Esophagus squamous epithelium (tissue), 5 donors: ENCODE data around the gene GABRA5. TPM values are rescaled to one million over a fixed set of nuclear protein-coding genes. Genes with fewer than 3 reads are reported as not detected.
A peak's percentile ranks its signal among the peaks of the same experiment; 100 is the strongest.

Source experiments
- DNase-seq: peaks from one replicate; lab custom pipeline; 2025; lab: John Stamatoyannopoulos, UW
- H3K27ac ChIP-seq, 4 donors: fragments of 200-600 bp; sonication (generic); one replicate each; pipeline ENCODE4 v1.5.1; 2016 to 2019; ENCODE audit warnings: mild to moderate bottlenecking in 1 of 4
- H3K27me3 ChIP-seq, 4 donors: fragments of 200-600 bp; sonication (generic); 1 replicate in 3 of 4; 2 replicates in 1 of 4; pipeline versions ENCODE4 v1.5.1 to v1.6.0; 2017 to 2021; ENCODE audit warnings: antibody characterized with exemption in 1 of 4
- H3K36me3 ChIP-seq, 3 donors: fragments of 200-600 bp; sonication (generic); one replicate each; pipeline ENCODE4 v1.5.1; 2016 to 2019
- H3K4me1 ChIP-seq, 3 donors: fragments of 200-600 bp; sonication (generic); one replicate each; pipeline ENCODE4 v1.5.1; 2017 to 2019
- H3K4me3 ChIP-seq, 4 donors: fragments of 200-600 bp; sonication (generic); 1 replicate in 3 of 4; 2 replicates in 1 of 4; pipeline ENCODE4 v1.5.1; 2016 to 2019; ENCODE audit warnings: mild to moderate bottlenecking in 2 of 4, moderate library complexity in 1 of 4
- H3K9me3 ChIP-seq, 3 donors: fragments of 200-600 bp; sonication (generic); one replicate each; pipeline ENCODE4 v1.5.1; 2016 to 2019
- POLR2A ChIP-seq, 4 donors: fragments of 450-650 bp; IDR thresholded peaks; one replicate each; pipeline ENCODE4 v1.6.1; 2017; ENCODE audit warnings: antibody characterized with exemption in 4 of 4, mild to moderate bottlenecking in 4 of 4, moderate library complexity in 3 of 4
- WGBS, 2 donors: methylation state at CpG; one replicate each; pipeline ENCODE4 v1.1.5; 2018; 5-methylcytosine and 5-hydroxymethylcytosine counted together
- intact Hi-C: fragments of 100-400 bp; cut with DNase I; formaldehyde crosslinking; loops from one replicate; pipeline ENCODE4 v1.15.0; 2022
- total RNA-seq, 4 donors: library from RNA; depleted of rRNA; stranded (reverse); fragments of >200 nt; gene quantifications; one replicate each; pipeline ENCODE4 v1.1.0, GENCODE V29; 2016
- TF ChIP-seq, protein P1 (sequence below), 6 experiments: fragments of 450-650 bp in 4 of 6; fragments of 200-600 bp in 2 of 6; sonication (generic) in 2 of 6; IDR thresholded peaks; one replicate each; pipeline ENCODE4 v1.5.1; 2016 to 2019; ENCODE audit warnings: antibody characterized with exemption in 6 of 6, mild to moderate bottlenecking in 4 of 6, moderate library complexity in 4 of 6
- donor health status: DM: yes; HTN: yes; CAD: no.

The GABRA5 gene
- total RNA-seq, 4 donors from 2014 or later = 0.57 TPM; not detected in 2

DNA sequence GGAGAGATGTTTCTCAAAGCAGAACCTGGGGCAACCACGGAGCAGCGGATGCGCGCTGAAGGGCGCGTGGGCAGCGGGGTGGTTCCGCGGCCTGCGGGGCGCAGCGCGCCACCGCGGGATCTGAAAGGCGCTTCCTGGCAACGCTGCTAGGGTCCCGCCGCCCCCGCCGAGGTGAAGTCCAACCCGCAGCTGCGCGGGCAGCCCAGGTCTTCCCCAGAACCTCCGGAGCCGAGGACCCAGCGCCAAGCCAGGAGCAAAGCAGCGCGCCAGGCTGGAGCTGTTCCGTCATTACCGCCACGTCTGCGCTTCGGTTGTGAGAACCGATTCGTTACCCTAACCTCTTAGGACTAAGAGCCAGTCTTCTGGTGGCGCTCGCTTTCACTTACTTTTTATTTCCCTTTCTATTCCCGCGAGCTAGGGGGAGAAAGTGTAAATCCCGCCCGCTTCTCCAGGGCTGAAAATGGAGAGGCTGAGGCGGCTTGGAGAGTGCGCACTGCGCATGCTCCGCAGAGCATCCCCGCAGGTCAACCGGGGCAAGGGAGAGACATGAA, 100.9 kb downstream of the GABRA5 start:
- intact Hi-C loops = no loop called here
- TF ChIP-seq, protein P1, sequence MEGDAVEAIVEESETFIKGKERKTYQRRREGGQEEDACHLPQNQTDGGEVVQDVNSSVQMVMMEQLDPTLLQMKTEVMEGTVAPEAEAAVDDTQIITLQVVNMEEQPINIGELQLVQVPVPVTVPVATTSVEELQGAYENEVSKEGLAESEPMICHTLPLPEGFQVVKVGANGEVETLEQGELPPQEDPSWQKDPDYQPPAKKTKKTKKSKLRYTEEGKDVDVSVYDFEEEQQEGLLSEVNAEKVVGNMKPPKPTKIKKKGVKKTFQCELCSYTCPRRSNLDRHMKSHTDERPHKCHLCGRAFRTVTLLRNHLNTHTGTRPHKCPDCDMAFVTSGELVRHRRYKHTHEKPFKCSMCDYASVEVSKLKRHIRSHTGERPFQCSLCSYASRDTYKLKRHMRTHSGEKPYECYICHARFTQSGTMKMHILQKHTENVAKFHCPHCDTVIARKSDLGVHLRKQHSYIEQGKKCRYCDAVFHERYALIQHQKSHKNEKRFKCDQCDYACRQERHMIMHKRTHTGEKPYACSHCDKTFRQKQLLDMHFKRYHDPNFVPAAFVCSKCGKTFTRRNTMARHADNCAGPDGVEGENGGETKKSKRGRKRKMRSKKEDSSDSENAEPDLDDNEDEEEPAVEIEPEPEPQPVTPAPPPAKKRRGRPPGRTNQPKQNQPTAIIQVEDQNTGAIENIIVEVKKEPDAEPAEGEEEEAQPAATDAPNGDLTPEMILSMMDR (IDR thresholded peaks at IDR 0.05) = no peak
- no peak for TF ChIP-seq POLR2A (IDR thresholded peaks at IDR 0.05)
- no peak for DNase-seq
- WGBS, 2 donors = 8 to 18% methylated on average over 15 to 22 of the region's 48 CpGs
- Histone ChIP-seq H3K4me1 (peaks cover 0 to 19% (median 3%) of the 10 kb centered on the region in 3 donors), H3K27ac (no peak overlapping the region), H3K27me3 (peaks cover 0 to 55% (median 0%) of the 10 kb centered on the region in 4 donors), H3K4me3 (no peak overlapping the region), H3K9me3 (no peaks in the 10 kb centered on the region), H3K36me3 (no peaks in the 10 kb centered on the region)

DNA sequence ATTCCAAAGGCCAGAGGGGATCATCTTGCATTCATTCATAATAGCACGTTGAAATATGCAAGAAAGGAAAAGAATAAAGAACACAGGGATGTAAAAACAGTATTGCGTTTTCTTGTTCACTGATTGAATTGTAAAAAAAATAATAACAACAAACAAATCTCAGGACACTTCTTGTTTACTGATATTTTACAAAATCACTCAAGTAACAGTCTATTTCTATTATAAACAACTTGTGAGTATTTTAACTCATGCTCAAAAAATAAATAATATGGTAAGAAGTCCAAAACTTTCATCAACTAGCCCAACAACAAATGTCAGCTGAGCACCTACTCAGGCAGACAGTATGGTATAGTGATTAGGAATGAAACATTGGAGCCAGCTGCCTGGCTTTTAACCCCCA, 101.9 kb downstream of the GABRA5 start:
- H3K4me3 ChIP-seq = no peak overlapping the region
- intact Hi-C loops = no loop called here
- no peaks in the 10 kb centered on the region for H3K36me3 ChIP-seq
- no peak for TF ChIP-seq POLR2A (IDR thresholded peaks at IDR 0.05)
- TF ChIP-seq, protein P1 (IDR thresholded peaks at IDR 0.05) = no peak
- no peaks in the 10 kb centered on the region for H3K9me3 ChIP-seq
- DNase-seq = no peak
- WGBS, 2 donors = 40 to 67% methylated on average over 2 of the region's 2 CpGs
- H3K27me3 ChIP-seq = peaks cover 0 to 60% (median 0%) of the 10 kb centered on the region in 4 donors
- H3K27ac ChIP-seq = no peak overlapping the region
- peaks cover 0 to 19% (median 3%) of the 10 kb centered on the region in 3 donors for H3K4me1 ChIP-seq

GRCh38 chr15:26970712-26971210, 103.9 kb downstream of the GABRA5 start, which contains the start of gene GABRG3:
Gene GABRG3, plus strand, starts transcription at chr15:26971181.
- no peak for TF ChIP-seq POLR2A (IDR thresholded peaks at IDR 0.05)
- TF ChIP-seq, protein P1 (IDR thresholded peaks at IDR 0.05) = no peak
- Histone ChIP-seq H3K4me3 (peak within 1 kb of the TSS; percentile 14 to 50 (median 32)), H3K4me1 (peaks cover 0 to 19% (median 3%) of the 10 kb centered on the region in 3 donors), H3K36me3 (no peaks in the 10 kb centered on the region), H3K27me3 (peaks cover 0 to 60% (median 0%) of the 10 kb centered on the region in 4 donors), H3K27ac (no peak within 1 kb of the TSS), H3K9me3 (no peaks in the 10 kb centered on the region)
- intact Hi-C loops = no loop called here
- no peak for DNase-seq
- 3 to 13% methylated on average over 3 to 9 of the region's 33 CpGs for WGBS, 2 donors

- intact Hi-C loops = no loop called here
Measured at GRCh38 chr15:26971271-26972018, 104.6 kb downstream of the GABRA5 start.

More at GRCh38 chr15:26971271-26972018, 104.6 kb downstream of the GABRA5 start:
- Histone ChIP-seq H3K27ac (no peak overlapping the region), H3K27me3 (peaks cover 0 to 60% (median 0%) of the 10 kb centered on the region in 4 donors), H3K4me3 (peak overlapping the region; percentile 14 to 50 (median 32)), H3K36me3 (no peaks in the 10 kb centered on the region), H3K9me3 (no peaks in the 10 kb centered on the region), H3K4me1 (peaks cover 0 to 19% (median 3%) of the 10 kb centered on the region in 3 donors)
- no peak for DNase-seq
- TF ChIP-seq, protein P1 (IDR thresholded peaks at IDR 0.05) = no peak
- TF ChIP-seq POLR2A (IDR thresholded peaks at IDR 0.05) = no peak
- WGBS, 2 donors = 6 to 62% methylated on average over 3 to 7 of the region's 72 CpGs
